Stimulated activated CD8-positive, alpha-beta memory T cell treated with anti-CD3 and anti-CD28 coated beads, Interleukin-2, amount 100 ng/mL, for 48 hours (primary cell): ENCODE measurements around the gene SLC7A8.

Source experiments
- DNase-seq, 2 donors: peaks; one replicate each; pipeline ENCODE4 v3.0.0-alpha.2; 2020; ENCODE audit warnings: low read depth in 2 of 2

SLC7A8 gene

DNA sequence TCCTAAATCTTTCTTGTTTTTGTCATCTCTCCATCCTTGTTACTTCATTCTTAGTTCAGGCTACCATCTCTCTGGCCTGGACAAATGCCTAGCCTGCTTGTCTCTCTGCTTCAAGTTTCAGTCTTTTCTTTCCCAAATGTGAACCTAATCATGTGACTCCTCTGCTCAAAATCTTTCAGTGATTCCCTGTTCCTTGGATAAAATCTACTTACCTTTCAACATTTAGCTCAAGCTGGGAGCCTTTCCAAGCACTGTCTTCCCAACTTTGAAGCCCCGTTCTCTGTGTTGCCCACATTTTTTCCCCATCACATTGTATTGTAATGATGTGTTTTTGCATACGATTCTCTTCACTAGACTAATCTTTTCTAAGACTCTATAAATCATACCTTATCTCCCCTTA, 24.7 kb downstream of the SLC7A8 start:
- no peak for DNase-seq

DNA sequence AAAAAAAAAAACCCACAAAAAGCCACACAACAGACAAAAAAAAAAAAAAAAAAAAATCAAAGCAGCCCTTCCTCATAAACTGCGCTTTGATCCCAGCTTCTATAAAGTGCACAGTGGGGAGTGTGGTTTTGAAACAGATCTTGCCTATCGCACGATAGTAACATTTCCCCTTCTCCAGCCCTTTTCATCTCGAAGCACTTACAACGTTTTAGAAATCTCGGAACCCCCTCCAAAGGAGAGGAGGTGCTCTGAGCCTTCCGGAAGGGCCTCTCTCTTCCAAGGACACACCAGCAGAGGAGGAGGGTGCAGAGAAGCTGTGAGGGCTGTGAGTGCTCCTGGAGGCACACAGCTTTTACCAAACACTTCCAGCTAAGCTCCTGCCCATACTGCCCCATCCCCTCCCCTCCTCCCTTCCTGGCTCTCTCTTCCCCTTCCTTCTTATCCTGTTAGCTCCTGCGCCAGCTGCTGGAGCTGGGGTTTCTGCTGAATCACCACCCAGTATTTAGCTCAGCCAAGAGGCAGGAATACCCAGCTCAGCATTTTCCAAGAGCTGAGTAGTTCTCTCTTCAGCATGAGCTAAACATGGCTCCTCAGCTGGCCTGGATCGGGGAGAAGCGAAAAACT, 28.4 kb downstream of the SLC7A8 start:
- DNase-seq, result no peak

- no peak for DNase-seq
Observed at GRCh38 chr14:23153851-23154796, 29.3 kb downstream of the SLC7A8 start.

DNA sequence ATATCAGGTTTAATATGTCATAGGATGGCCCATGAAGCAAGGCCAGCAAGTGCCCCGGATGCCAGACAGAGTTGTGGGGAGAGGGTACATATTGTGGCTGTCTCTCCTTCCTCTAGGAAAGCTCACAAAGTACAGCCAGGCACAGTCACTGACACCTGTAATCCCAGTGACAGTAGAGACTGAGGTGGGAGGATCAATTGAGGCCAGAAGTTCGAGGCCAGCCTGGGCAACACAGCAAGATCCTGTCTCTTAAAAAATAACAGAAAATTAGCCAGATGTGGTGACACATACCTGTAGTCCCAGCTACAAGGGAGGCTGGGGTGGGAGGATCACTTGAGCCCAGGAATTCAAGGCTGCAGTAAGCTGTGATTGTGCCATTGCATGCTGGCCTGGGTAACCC, 32.1 kb downstream of the SLC7A8 start:
- DNase-seq, result no peak

- no peak for DNase-seq
Observed at GRCh38 chr14:23149745-23150144, 33.7 kb downstream of the SLC7A8 start.

GRCh38 chr14:23148591-23149249, 34.7 kb downstream of the SLC7A8 start:
- DNase-seq, result no peak

- DNase-seq, result no peak
Observed at GRCh38 chr14:23147676-23148075, 35.8 kb downstream of the SLC7A8 start.

- DNase-seq, result no peak
Observed at GRCh38 chr14:23146980-23147379, 36.5 kb downstream of the SLC7A8 start.

- no peak for DNase-seq
Observed at GRCh38 chr14:23146351-23146910, 37.0 kb downstream of the SLC7A8 start.

DNA sequence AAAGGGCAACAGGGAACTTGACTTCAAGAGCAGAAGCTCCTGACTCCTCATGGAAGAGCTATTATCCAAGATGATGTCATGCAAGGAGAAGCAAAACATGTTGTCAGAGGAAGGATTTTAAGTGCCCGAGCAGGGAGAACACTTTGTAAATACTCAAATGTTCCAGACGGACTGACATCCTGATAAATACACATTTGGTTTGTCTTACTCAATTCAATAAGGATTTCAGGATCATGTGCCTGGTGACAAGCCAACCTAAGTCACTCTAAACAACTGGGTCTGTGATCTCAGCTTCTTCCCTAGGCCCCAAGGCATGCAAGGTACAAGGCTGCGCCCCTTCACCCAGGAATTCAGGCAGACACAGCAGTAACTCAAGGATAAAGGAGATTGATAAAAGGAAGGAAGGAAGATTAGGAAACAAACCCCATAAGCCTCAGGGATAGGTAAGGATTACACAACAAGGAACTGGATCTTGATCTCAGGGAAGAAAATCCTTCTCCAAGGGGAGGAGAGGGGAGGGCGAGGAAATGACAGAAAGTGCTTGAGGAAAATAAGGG, 37.6 kb downstream of the SLC7A8 start:
- DNase-seq, result no peak

DNA sequence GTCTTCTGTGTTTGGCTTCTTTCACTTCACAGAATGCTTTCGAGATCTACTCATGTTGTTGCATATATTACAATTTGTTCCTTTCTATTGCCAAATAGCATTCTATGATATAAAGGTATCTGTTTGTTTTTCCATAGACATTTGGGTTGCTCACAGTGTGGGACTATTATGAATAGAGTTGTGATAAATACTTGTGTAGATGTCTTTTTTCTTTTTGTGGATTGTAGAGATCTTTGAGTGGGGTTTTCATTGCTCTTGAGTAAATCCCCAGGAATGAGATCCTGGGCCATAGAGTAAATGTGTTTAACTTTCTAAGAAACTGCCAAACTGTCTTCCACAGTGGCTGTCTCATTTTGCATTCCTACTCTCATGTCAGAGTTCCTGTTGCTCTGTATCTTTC, 39.5 kb downstream of the SLC7A8 start:
- DNase-seq, result no peak

GRCh38 chr14:23142826-23143225, 40.6 kb downstream of the SLC7A8 start:
- no peak for DNase-seq

GRCh38 chr14:23141706-23142444, 41.6 kb downstream of the SLC7A8 start:
- DNase-seq, result no peak

- DNase-seq, result no peak
Observed at GRCh38 chr14:23140371-23140770, 43.1 kb downstream of the SLC7A8 start.

- no peak for DNase-seq
Observed at GRCh38 chr14:23139874-23140273, 43.6 kb downstream of the SLC7A8 start.

DNA sequence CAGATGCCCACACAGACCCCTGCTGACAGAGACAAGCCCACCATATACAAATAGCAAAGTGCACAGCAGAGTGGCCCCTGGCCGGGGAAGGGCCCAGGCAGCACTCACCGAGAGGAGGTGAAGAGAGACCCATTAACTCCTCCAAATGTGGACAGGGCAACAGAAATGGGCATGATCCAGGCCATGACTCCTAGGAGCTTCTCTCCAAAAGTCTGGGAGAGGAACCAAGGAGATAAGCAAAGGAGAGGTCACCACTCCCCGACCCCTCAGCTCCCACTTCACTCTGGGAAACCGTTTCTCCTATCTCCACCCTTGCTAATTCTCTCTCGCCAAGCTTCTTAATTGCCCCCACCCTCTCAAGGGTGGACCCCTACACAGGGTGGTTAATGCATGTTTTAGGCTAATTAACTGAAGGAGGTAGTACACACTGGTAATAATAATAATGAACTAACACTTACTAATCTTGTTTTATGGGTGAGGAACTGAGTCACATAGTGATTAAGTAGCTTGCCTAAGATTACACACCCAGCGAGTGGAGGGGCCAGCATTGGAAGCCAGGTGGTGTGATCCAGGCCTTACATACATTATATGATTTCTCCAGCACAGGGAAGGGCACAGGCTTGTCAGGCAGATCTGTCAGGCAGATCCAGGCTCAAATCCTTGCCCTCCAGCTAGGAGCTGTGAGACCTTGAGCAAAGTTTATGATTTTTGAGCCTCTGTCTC, 45.5 kb downstream of the SLC7A8 start:
- no peak for DNase-seq

- no peak for DNase-seq
Observed at GRCh38 chr14:23137192-23137812, 46.2 kb downstream of the SLC7A8 start.

DNA sequence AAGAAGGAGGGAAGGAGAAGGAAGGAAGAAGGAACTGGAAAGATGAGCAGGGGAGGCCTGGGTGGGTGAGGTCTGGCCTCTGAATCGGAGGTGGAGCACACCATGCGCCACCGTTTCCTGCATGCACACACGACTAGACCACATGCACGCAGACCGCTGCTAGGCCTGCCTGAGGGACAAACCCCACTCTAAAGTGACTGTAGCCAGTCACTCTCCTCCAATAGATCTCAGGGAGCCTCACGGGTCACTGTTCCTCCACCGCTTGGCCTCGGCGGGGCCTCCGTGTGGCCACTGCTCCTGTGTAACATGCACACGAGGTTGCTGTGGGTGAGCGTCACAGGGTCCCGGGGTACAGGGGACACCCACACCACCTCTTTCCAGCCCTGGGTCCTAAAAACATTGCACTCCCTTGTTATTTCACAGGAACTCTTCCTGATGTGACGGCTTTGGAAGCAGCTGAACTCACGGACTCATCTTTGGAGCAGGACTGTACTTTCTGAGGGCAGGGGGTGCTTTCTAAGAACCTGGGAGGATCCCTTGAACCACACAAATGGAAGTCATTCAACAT, 46.8 kb downstream of the SLC7A8 start:
- no peak for DNase-seq

DNA sequence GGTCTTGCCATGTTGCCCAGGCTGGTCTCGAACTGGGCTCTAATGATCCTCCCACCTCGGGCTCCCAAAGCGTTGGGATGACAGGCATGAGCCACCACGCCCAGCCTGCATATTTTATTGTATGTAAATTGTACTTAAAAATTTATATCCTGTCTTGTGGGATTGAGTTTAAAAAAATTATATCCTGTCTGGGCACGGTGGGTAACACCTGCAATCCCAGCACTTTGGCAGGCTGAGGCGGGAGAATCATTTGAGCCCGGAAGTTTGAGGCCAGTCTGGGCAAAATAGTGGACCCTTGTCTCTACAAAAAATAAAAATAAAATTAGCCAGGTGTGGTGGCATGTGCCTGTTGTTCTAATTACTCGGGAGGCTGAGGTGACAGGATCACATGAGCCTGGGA, 50.5 kb downstream of the SLC7A8 start:
- DNase-seq, result no peak

DNA sequence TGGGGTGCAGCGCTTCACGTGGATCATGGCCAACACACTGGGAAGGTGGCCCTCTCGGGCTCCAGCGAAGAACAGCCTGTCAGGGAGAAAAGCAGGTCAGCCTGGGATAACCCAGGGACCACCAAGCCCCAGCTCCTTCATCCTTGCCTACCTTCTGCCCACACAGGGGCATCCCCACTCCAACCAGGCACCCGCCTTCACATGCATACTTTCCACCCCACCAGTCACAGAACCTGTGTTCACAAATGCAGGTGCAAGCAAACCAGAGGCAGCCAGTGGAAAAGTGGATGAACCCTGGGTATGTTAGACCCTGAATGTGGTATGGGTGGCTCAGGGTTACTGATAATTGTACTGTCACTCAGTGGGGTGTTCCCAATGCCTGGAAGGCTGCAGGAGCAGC, 52.0 kb downstream of the SLC7A8 start:
- DNase-seq, result no peak
